Loucy (cell line): ENCODE results near the gene DHRS7C.

ENCODE experiments used
- H2AFZ ChIP-seq: fragments of 200-600 bp; sonication (generic); 2 replicates; pipeline ENCODE4 v1.6.0; 2016; ENCODE audit warnings: antibody characterized with exemption, mild to moderate bottlenecking, low read length, moderate library complexity
- H3F3A ChIP-seq: fragments of 200-600 bp; 2 replicates; pipeline ENCODE4 v1.6.0; 2016; ENCODE audit warnings: antibody characterized with exemption, low read depth, mild to moderate bottlenecking
- H3K27me3 ChIP-seq: fragments of 200-600 bp; sonication (generic); 2 replicates; pipeline ENCODE4 v1.6.1; 2014; ENCODE audit warnings: low read length, mild to moderate bottlenecking; ENCODE audit not compliant: insufficient read depth, poor library complexity, severe bottlenecking
- H3K36me3 ChIP-seq: fragments of 200-600 bp; sonication (generic); 2 replicates; pipeline ENCODE4 v1.6.1; 2016; ENCODE audit warnings: low read length; ENCODE audit not compliant: insufficient read depth
- H3K4me1 ChIP-seq: fragments of 200-600 bp; sonication (generic); 2 replicates; pipeline ENCODE4 v1.5.1; 2014; ENCODE audit warnings: low read length, mild to moderate bottlenecking; ENCODE audit not compliant: insufficient read depth, poor library complexity, severe bottlenecking
- H3K4me2 ChIP-seq: fragments of 200-600 bp; sonication (generic); 2 replicates; pipeline ENCODE4 v1.6.0; 2014; ENCODE audit warnings: antibody characterized with exemption, low read length, low read depth, mild to moderate bottlenecking; ENCODE audit not compliant: poor library complexity, severe bottlenecking
- H3K4me3 ChIP-seq: fragments of 200-600 bp; sonication (generic); 2 replicates; pipeline ENCODE4 v1.5.1; 2014; ENCODE audit warnings: low read length, mild to moderate bottlenecking, mixed read lengths; ENCODE audit not compliant: poor library complexity, severe bottlenecking
- H3K79me2 ChIP-seq: fragments of 200-600 bp; sonication (generic); 2 replicates; pipeline ENCODE4 v1.6.1; 2014; ENCODE audit warnings: low read length; ENCODE audit not compliant: insufficient read depth
- H3K9ac ChIP-seq: fragments of 200-600 bp; sonication (generic); 2 replicates; pipeline ENCODE4 v1.6.0; 2014; ENCODE audit warnings: mild to moderate bottlenecking, low read depth, low read length, moderate library complexity; ENCODE audit not compliant: poor library complexity, severe bottlenecking
- H3K9me2 ChIP-seq: fragments of 200-600 bp; sonication (generic); replicated peaks from 2 replicates; pipeline ENCODE4 v1.6.1; 2016; ENCODE audit warnings: low read depth, low read length, mixed read lengths
- H3K9me3 ChIP-seq: fragments of 200-600 bp; sonication (generic); 2 replicates; pipeline ENCODE4 v1.6.1; 2014; ENCODE audit warnings: mild to moderate bottlenecking, antibody characterized with exemption, low read length, low read depth; ENCODE audit not compliant: insufficient read depth
- H4K20me1 ChIP-seq: fragments of 200-600 bp; sonication (generic); 2 replicates; pipeline ENCODE4 v1.6.0; 2014; ENCODE audit warnings: antibody characterized with exemption, low read length, mild to moderate bottlenecking; ENCODE audit not compliant: insufficient read depth, poor library complexity, severe bottlenecking
- CTCF ChIP-seq: fragments of 200-600 bp; sonication (generic); conservative IDR thresholded peaks from 2 replicates; pipeline ENCODE4 v1.5.1; 2014; ENCODE audit warnings: mild to moderate bottlenecking, antibody characterized with exemption, low read length
- EZH2phosphoT487 ChIP-seq: fragments of 200-600 bp; IDR thresholded peaks from 2 replicates; pipeline ENCODE4 v1.6.1; 2018; ENCODE audit warnings: antibody characterized with exemption, mild to moderate bottlenecking, moderate library complexity, borderline replicate concordance

Gene DHRS7C

GRCh38 chr17:9806699-9807098 lies 15.3 kb upstream of the DHRS7C start:
- Histone ChIP-seq H3F3A (no peaks in the 10 kb centered on the region), H3K4me2 (no peak overlapping the region), H2AFZ (no peak overlapping the region), H3K9ac (no peak overlapping the region), H3K36me3 (no peaks in the 10 kb centered on the region), H3K4me1 (no peaks in the 10 kb centered on the region), H3K27me3 (no peaks in the 10 kb centered on the region), H4K20me1 (no peaks in the 10 kb centered on the region), H3K9me3 (no peaks in the 10 kb centered on the region), H3K4me3 (no peak overlapping the region), H3K79me2 (no peaks in the 10 kb centered on the region), H3K9me2 (no peaks in the 10 kb centered on the region)
- TF ChIP-seq EZH2phosphoT487: no peak

GRCh38 chr17:9805769-9806168 lies 14.4 kb upstream of the DHRS7C start:
- Histone ChIP-seq H3K4me1 (no peaks in the 10 kb centered on the region), H3K9me2 (no peaks in the 10 kb centered on the region), H3K27me3 (no peaks in the 10 kb centered on the region), H3K9ac (no peak overlapping the region), H2AFZ (no peak overlapping the region), H4K20me1 (no peaks in the 10 kb centered on the region), H3K36me3 (no peaks in the 10 kb centered on the region), H3K9me3 (no peaks in the 10 kb centered on the region), H3F3A (no peaks in the 10 kb centered on the region), H3K79me2 (no peaks in the 10 kb centered on the region), H3K4me2 (no peak overlapping the region), H3K4me3 (no peak overlapping the region)
- no peak for TF ChIP-seq CTCF

- H3F3A ChIP-seq: no peaks in the 10 kb centered on the region
- no peak overlapping the region for H3K9ac ChIP-seq
- no peak overlapping the region for H3K4me2 ChIP-seq
- no peak overlapping the region for H2AFZ ChIP-seq
- no peaks in the 10 kb centered on the region for H3K27me3 ChIP-seq
- H3K4me1 ChIP-seq: no peaks in the 10 kb centered on the region
- no peaks in the 10 kb centered on the region for H3K36me3 ChIP-seq
- H3K79me2 ChIP-seq: no peaks in the 10 kb centered on the region
- no peak for TF ChIP-seq EZH2phosphoT487
- no peak for TF ChIP-seq CTCF
- H4K20me1 ChIP-seq: no peaks in the 10 kb centered on the region
- no peak overlapping the region for H3K4me3 ChIP-seq
- H3K9me2 ChIP-seq: no peaks in the 10 kb centered on the region
- no peaks in the 10 kb centered on the region for H3K9me3 ChIP-seq
Measured at GRCh38 chr17:9802697-9803096, 11.3 kb upstream of the DHRS7C start.

- Histone ChIP-seq H3K9me2 (no peaks in the 10 kb centered on the region), H3K4me3 (no peak overlapping the region), H3K27me3 (no peaks in the 10 kb centered on the region), H3K79me2 (no peaks in the 10 kb centered on the region), H3K9ac (no peak overlapping the region), H3K4me2 (no peak overlapping the region), H3K36me3 (no peaks in the 10 kb centered on the region), H2AFZ (no peak overlapping the region), H3F3A (no peaks in the 10 kb centered on the region), H3K4me1 (no peaks in the 10 kb centered on the region), H3K9me3 (no peaks in the 10 kb centered on the region), H4K20me1 (no peaks in the 10 kb centered on the region)
- TF ChIP-seq EZH2phosphoT487 (no peak), CTCF (no peak)
Measured at GRCh38 chr17:9802294-9802693, 10.9 kb upstream of the DHRS7C start.
